Mucosa of descending colon (tissue), 3 donors: ENCODE results near the gene PIKFYVE. TPM values are rescaled to one million over a fixed set of nuclear protein-coding genes. Genes with fewer than 3 reads are reported as not detected.

Source experiments
- ATAC-seq: fragments of 200-7000 bp; cut with Tn5 transposase; one replicate; pipeline ENCODE4 v1.9.1; 2020; ENCODE audit warnings: mild to moderate bottlenecking, moderate library complexity
- DNase-seq, 3 donors: peaks; one replicate each; pipeline ENCODE4 v3.0.0-alpha.2; 2020
- H3K36me3 ChIP-seq: fragments of 200-600 bp; one replicate; pipeline ENCODE4 v1.8.0; 2021; ENCODE audit warnings: low read depth, mild to moderate bottlenecking
- H3K4me1 ChIP-seq: fragments of 200-600 bp; one replicate; pipeline ENCODE4 v1.8.0; 2021; ENCODE audit warnings: low read depth, mild to moderate bottlenecking
- H3K4me3 ChIP-seq: fragments of 200-600 bp; one replicate; pipeline ENCODE4 v1.8.0; 2021; ENCODE audit warnings: mild to moderate bottlenecking
- H3K9me3 ChIP-seq: fragments of 200-600 bp; one replicate; pipeline ENCODE4 v1.8.0; 2021; ENCODE audit warnings: mild to moderate bottlenecking
- intact Hi-C, 2 donors: fragments of 100-400 bp; cut with DNase I in 1 of 2; cut with micrococcal nuclease in 1 of 2; formaldehyde crosslinking; loops; one replicate each; pipeline versions ENCODE4 v1.11.0 to v1.11.1; 2022; cut with DNase I, micrococcal nuclease
- total RNA-seq, 3 donors: library from RNA; stranded (reverse); fragmentation: NEBNext Ultra II Directional in 2 of 3; extraction: Animal tissue kit (Norgen Biotek cat#: 25700) in 2 of 3; gene quantifications; one replicate each; pipeline versions ENCODE4 v1.2.1 to v1.2.4, GENCODE V29; 2021 to 2023
- TF ChIP-seq, protein P1 (sequence below): fragments of 200-600 bp; IDR thresholded peaks from one replicate; pipeline ENCODE4 v1.8.0; 2022; ENCODE audit warnings: antibody characterized with exemption, mild to moderate bottlenecking
- donor health status: DM: no; HTN: no; CAD: no; lungs with moderate emphysema.
- donor health status: DM: no; HTN: no; CAD: no.
- donor health status: DM: no; HTN: yes; CAD: no.

PIKFYVE gene
- total RNA-seq, 3 donors from 2014 or later = 20.5 to 29.6 (median 25.2) TPM

DNA sequence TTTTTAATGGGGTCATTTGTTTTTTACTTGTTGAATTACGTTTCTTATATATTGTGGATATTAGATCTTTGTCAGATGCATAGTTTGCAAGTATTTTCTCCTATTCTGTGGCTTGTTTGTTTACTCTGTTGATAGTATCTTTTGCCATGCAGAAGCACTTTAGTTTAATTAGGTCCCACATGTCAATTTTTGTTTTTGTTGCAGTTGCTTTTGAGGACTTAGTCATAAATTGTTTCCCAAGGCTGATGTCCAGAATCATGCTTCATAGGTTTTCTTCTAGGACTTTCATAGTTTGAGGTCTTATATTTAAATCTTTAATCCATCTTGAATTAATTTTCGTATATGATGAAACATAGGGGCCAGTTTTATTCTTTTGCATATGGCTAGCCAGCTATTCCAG is 13.2 kb downstream of the PIKFYVE start:
- Histone ChIP-seq H3K9me3 (peaks cover 3% of the 10 kb centered on the region), H3K36me3 (no peaks in the 10 kb centered on the region), H3K4me1 (no peaks in the 10 kb centered on the region), H3K4me3 (no peak overlapping the region)
- DNase-seq = no peak
- no peak for ATAC-seq
- intact Hi-C loops = no loop called here
- TF ChIP-seq, protein P1, sequence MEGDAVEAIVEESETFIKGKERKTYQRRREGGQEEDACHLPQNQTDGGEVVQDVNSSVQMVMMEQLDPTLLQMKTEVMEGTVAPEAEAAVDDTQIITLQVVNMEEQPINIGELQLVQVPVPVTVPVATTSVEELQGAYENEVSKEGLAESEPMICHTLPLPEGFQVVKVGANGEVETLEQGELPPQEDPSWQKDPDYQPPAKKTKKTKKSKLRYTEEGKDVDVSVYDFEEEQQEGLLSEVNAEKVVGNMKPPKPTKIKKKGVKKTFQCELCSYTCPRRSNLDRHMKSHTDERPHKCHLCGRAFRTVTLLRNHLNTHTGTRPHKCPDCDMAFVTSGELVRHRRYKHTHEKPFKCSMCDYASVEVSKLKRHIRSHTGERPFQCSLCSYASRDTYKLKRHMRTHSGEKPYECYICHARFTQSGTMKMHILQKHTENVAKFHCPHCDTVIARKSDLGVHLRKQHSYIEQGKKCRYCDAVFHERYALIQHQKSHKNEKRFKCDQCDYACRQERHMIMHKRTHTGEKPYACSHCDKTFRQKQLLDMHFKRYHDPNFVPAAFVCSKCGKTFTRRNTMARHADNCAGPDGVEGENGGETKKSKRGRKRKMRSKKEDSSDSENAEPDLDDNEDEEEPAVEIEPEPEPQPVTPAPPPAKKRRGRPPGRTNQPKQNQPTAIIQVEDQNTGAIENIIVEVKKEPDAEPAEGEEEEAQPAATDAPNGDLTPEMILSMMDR = no peak

DNA sequence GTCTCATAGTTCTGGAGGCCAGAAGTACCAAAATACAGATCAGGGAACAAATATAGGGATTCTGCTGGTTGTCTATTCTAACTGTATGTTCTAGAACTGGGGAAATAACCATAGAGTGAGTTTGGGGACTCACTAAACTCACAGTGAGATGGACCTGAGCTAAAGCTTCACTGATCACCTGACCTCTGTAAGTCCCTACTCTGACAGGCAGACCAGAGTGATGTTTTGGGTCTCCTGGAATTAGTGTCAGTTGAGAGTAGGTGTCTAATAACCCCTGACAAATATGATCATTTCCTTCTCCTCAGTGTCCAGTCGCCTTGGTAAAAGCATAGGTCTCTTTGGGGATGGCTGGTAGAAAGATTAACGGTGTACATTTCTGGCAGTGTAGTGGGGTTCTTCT is 14.2 kb downstream of the PIKFYVE start:
- Histone ChIP-seq H3K36me3 (no peaks in the 10 kb centered on the region), H3K9me3 (peaks cover 3% of the 10 kb centered on the region), H3K4me3 (no peak overlapping the region), H3K4me1 (no peaks in the 10 kb centered on the region)
- TF ChIP-seq, protein P1 = no peak
- DNase-seq (no peak), ATAC-seq (no peak)
- intact Hi-C loops = no loop called here

DNA sequence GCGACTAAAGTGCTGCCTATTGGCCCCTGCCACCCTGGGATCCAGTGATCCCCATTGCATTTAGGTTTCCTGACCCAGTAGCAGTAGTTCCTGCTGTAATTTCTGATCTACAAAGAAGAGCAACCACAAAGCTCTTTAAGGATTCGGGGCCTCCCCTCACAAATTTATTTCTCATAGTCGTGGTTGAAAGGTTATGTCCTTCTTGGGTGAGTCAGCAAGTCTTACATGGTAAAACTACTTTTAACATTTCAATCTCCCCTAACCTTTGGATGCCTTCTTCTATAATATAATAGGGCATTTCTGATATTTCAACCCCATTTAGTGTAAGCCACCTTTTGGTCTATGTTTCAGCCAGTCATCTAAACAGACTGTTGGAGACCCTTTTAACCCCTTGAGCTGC is 14.9 kb downstream of the PIKFYVE start:
- DNase-seq = no peak
- H3K4me1 ChIP-seq = no peaks in the 10 kb centered on the region
- TF ChIP-seq, protein P1 = no peak
- no peaks in the 10 kb centered on the region for H3K36me3 ChIP-seq
- no peak overlapping the region for H3K4me3 ChIP-seq
- intact Hi-C loops = no loop called here
- ATAC-seq = no peak
- H3K9me3 ChIP-seq = peaks cover 3% of the 10 kb centered on the region

DNA sequence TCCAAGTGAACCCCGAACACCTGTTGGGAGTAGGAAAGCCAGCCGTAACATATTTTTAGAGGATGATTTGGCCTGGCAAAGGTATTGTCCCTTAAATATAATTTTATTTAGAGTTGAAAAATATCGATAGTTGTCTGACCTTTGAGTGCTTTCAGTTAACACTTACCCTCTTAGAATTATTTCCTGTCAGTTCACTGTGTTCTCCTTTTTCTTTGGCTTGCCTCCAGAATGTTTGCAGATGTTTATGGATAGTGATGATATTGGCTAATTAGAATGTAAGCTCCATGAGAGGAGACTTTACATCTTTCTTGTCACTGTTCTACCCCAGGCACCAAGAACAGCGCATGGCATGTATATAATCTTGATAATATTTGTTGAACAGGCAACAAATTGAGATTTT is 19.8 kb downstream of the PIKFYVE start:
- DNase-seq (no peak), ATAC-seq (no peak)
- Histone ChIP-seq H3K4me1 (no peaks in the 10 kb centered on the region), H3K4me3 (no peak overlapping the region), H3K9me3 (peaks cover 4% of the 10 kb centered on the region), H3K36me3 (peaks cover 7% of the 10 kb centered on the region)
- TF ChIP-seq, protein P1 = no peak
- intact Hi-C loops = no loop called here

DNA sequence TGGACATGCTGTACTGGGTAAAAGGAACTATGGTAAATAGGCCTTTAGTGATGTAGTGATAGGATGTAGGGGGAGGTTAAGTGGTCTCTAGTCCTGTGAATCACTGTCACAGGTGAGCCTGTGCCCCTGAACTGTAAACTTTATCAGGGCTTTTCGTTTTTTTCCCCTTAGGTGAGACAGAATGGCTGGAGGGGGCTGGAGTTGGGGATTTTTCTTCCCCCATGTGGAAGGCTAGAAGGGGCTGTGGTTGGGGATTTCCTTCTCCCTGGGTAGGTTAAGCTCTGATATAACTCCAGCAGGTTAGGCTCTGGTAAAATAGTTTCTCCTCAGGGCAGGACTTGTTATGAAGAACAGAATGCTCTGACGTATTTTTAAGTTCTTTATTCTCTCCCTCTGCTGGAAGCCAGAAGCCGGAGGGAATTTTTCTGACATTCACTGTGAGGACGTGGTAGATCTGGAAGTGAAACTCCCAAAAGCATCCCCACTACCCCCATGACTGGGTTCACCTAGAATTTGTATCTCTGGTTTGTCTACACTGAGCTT is 28.5 kb downstream of the PIKFYVE start:
- Histone ChIP-seq H3K36me3 (no peaks in the 10 kb centered on the region), H3K9me3 (peaks cover 4% of the 10 kb centered on the region), H3K4me1 (no peaks in the 10 kb centered on the region), H3K4me3 (no peak overlapping the region)
- TF ChIP-seq, protein P1 = no peak
- no peak for DNase-seq
- intact Hi-C loops = no loop called here
- ATAC-seq = no peak

DNA sequence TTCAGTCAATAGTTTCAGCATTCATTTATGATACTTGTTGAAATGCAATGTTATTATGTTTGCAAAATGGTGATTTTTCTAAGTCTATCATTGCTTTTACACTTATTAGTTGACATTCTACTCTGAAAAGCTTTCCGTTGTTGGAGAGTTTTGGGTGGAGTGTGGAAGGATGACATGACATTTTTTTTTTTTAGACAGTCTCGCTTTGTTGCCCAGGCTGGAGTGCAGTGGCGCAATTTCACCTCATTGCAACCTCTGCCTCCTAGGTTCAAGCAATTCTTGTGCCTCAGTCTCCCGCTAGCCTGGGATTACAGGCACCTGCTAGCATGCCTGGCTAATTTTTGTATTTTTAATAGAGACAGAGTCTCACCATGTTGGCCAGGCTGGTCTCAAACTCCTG is 29.8 kb downstream of the PIKFYVE start:
- Histone ChIP-seq H3K36me3 (no peaks in the 10 kb centered on the region), H3K4me1 (no peaks in the 10 kb centered on the region), H3K9me3 (peaks cover under 1% of the 10 kb centered on the region), H3K4me3 (no peak overlapping the region)
- intact Hi-C loops = no loop called here
- DNase-seq (no peak), ATAC-seq (no peak)
- TF ChIP-seq, protein P1 = no peak
